Endothelial cell of umbilical vein (primary cell): ENCODE data around the gene CNOT9. TPM values are rescaled to one million over a fixed set of nuclear protein-coding genes. Genes with fewer than 3 reads are reported as not detected.
A peak's percentile ranks its signal among the peaks of the same experiment; 100 is the strongest.

Source experiments
- BruUV-seq: library from RNA; stranded (reverse); fragments of 400-500 nt; replicated peaks from 2 replicates; lab custom pipeline; 2021; lab: Mats Ljungman, UMichigan
- CTCF ChIA-PET: fragments of 300-600, 350-600 bp; sonication (Branson Sonifier 250); formaldehyde crosslinking; loops from one replicate; lab custom pipeline; 2021; ENCODE audit warnings: antibody characterized with exemption, inconsistent platforms; lab: Charles Lee
- POLR2A ChIA-PET: fragments of 300-600, 350-600 bp; sonication (Branson Sonifier 250); formaldehyde crosslinking; loops from one replicate; lab custom pipeline; 2021; ENCODE audit warnings: antibody characterized with exemption, inconsistent platforms; lab: Charles Lee
- DNase-seq: peaks from one replicate; pipeline ENCODE4 v3.0.0-alpha.2; 2011; ENCODE audit warnings: low read depth, low spot score
- FAIRE-seq: peaks from 2 replicates; lab custom pipeline; 2011; peaks lifted over from hg19 to GRCh38; lab: Jason Lieb, UNC
- H2AFZ ChIP-seq: 2 replicates; pipeline ENCODE4 v1.6.0; 2012; ENCODE audit warnings: low read depth, low read length, control low read depth, inconsistent platforms
- H3K27ac ChIP-seq: 2 replicates; pipeline ENCODE4 v1.5.1; 2011; ENCODE audit warnings: low read depth, mild to moderate bottlenecking, control low read depth, low read length, moderate library complexity; ENCODE audit not compliant: insufficient read depth
- H3K27me3 ChIP-seq, 2 experiments: 2 replicates each; pipeline versions ENCODE4 v1.6.0 to v1.6.1; 2011; ENCODE audit warnings: low read length in 2 of 2, mixed read lengths in 1 of 2; ENCODE audit not compliant: control insufficient read depth in 2 of 2, insufficient read depth in 2 of 2
- H3K36me3 ChIP-seq, 2 experiments: 2 replicates in 1 of 2; 3 replicates in 1 of 2; pipeline ENCODE4 v1.5.1; 2011; ENCODE audit warnings: low read length in 2 of 2, mild to moderate bottlenecking in 1 of 2, moderate library complexity in 1 of 2; ENCODE audit not compliant: control insufficient read depth in 2 of 2, insufficient read depth in 2 of 2; ENCODE audit errors: extremely low read depth in 1 of 2
- H3K4me1 ChIP-seq: 3 replicates; pipeline ENCODE4 v1.5.1; 2011; ENCODE audit warnings: mild to moderate bottlenecking, low read length; ENCODE audit not compliant: control insufficient read depth, insufficient read depth; ENCODE audit errors: extremely low read depth
- H3K4me2 ChIP-seq: 2 replicates; pipeline ENCODE4 v1.6.1; 2011; ENCODE audit warnings: low read length, control low read depth, mixed read lengths; ENCODE audit not compliant: insufficient read depth
- H3K4me3 ChIP-seq, 3 experiments: fragments of 200-600 bp in 1 of 3; sonication (generic), shearing (Covaris generic) in 1 of 3; replicated peaks in 1 of 3; 2 replicates each; pipeline ENCODE4 v1.5.1; 2011 to 2016; ENCODE audit warnings: control low read depth in 3 of 3, low read length in 3 of 3, mild to moderate bottlenecking in 2 of 3, inconsistent platforms in 1 of 3, low read depth in 1 of 3, moderate library complexity in 1 of 3; ENCODE audit not compliant: insufficient read depth in 1 of 3
- H3K79me2 ChIP-seq: 2 replicates; pipeline ENCODE4 v1.6.0; 2012; ENCODE audit warnings: low read length, inconsistent platforms; ENCODE audit not compliant: control insufficient read depth, insufficient read depth
- H3K9ac ChIP-seq: replicated peaks from 2 replicates; pipeline ENCODE3; 2011; ENCODE audit warnings: low read length, control low read depth; ENCODE audit not compliant: insufficient read depth; ENCODE audit errors: extremely low read depth
- H3K9me1 ChIP-seq: replicated peaks from 3 replicates; pipeline ENCODE4 v1.6.0; 2011; ENCODE audit warnings: mild to moderate bottlenecking, low read length; ENCODE audit not compliant: control insufficient read depth, insufficient read depth; ENCODE audit errors: extremely low read depth
- H3K9me3 ChIP-seq: replicated peaks from 2 replicates; pipeline ENCODE4 v1.5.1; 2012; ENCODE audit warnings: low read length, inconsistent platforms; ENCODE audit not compliant: control insufficient read depth, insufficient read depth
- H4K20me1 ChIP-seq: replicated peaks from 2 replicates; pipeline ENCODE3; 2011; ENCODE audit warnings: mild to moderate bottlenecking, low read length; ENCODE audit not compliant: control insufficient read depth, insufficient read depth; ENCODE audit errors: extremely low read depth
- EZH2 ChIP-seq: IDR thresholded peaks from 2 replicates; pipeline ENCODE4 v1.6.1; 2012; ENCODE audit warnings: borderline replicate concordance, low read depth, mild to moderate bottlenecking, moderate library complexity, low read length, inconsistent platforms; ENCODE audit not compliant: severe bottlenecking
- FOS ChIP-seq: IDR thresholded peaks from 2 replicates; pipeline ENCODE4 v1.6.1; 2011; ENCODE audit warnings: mild to moderate bottlenecking, low read length, moderate library complexity, borderline replicate concordance; ENCODE audit not compliant: insufficient read depth
- GATA2 ChIP-seq: IDR thresholded peaks from 2 replicates; pipeline ENCODE4 v1.7.0; 2011; ENCODE audit warnings: low read depth, mild to moderate bottlenecking, moderate library complexity, mixed read lengths, low read length; ENCODE audit not compliant: insufficient read length, insufficient read depth
- JUN ChIP-seq: IDR thresholded peaks from 2 replicates; pipeline ENCODE4 v1.6.1; 2011; ENCODE audit warnings: borderline replicate concordance, low read depth; ENCODE audit not compliant: insufficient read length, insufficient read depth
- MYC ChIP-seq: IDR thresholded peaks from one replicate; pipeline ENCODE4 v1.6.1; 2011; ENCODE audit warnings: mild to moderate bottlenecking, low read depth, low read length
- POLR2A ChIP-seq: IDR thresholded peaks from 2 replicates; pipeline ENCODE4 v1.6.1; 2012; ENCODE audit warnings: low read depth, mild to moderate bottlenecking, control low read depth, low read length
- POLR2AphosphoS5 ChIP-seq: IDR thresholded peaks from 2 replicates; pipeline ENCODE4 v1.6.1; 2012; ENCODE audit warnings: low read depth, mild to moderate bottlenecking, control low read depth, low read length, moderate library complexity; ENCODE audit not compliant: insufficient read depth
- dilution Hi-C: fragments of 300-500 bp; cut with MboI; formaldehyde crosslinking; loops from one replicate; pipeline ENCODE4 v1.15.0; 2019; ENCODE audit warnings: low sequenced_read_pairs; ENCODE audit not compliant: extremely low pct_ligation_motif_present
- intact Hi-C: fragments of 100-400 bp; cut with micrococcal nuclease; formaldehyde crosslinking; loops from one replicate; pipeline ENCODE4 v1.10.0; 2022
- polyA plus RNA-seq, 4 experiments: library from polyadenylated mRNA; depleted of rRNA in 3 of 4; stranded (reverse) in 3 of 4; unstranded in 1 of 4; fragments of >200 nt; gene quantifications; 2 replicates each; pipeline versions ENCODE4 v1.2.1 to v1.2.3, GENCODE V29; 2011 to 2012; ENCODE audit warnings: missing spikeins in 1 of 4
- total RNA-seq: library from RNA; stranded (reverse); gene quantifications from 2 replicates; pipeline ENCODE4 v1.2.3, GENCODE V29; 2021

CNOT9 gene
- total and polyA plus RNA-seq, 2 donors (not counting 3 experiments of a cell fraction or from before 2014, with no cell fraction given), result 53.2 to 68.9 TPM

DNA sequence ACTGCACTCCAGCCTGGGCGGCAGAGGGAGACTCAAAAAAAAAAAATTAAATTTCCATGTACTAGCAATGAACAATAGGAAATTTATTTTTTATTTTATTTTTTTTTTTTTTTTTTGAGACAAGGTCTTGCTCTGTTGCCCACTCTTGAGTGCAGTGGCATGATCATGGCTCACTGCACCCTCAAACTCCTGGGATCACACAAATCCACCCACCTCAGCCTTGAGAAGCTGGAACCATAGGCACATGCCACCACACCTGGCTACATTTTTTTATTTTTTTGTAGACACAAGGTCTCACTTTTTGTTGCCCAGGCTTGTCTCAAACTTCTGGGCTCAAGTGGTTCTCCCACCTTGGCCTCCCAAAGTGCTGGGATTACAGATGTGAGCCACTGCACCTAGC lies 16.9 kb downstream of the CNOT9 start:
- dilution Hi-C loops, result no loop called here

DNA sequence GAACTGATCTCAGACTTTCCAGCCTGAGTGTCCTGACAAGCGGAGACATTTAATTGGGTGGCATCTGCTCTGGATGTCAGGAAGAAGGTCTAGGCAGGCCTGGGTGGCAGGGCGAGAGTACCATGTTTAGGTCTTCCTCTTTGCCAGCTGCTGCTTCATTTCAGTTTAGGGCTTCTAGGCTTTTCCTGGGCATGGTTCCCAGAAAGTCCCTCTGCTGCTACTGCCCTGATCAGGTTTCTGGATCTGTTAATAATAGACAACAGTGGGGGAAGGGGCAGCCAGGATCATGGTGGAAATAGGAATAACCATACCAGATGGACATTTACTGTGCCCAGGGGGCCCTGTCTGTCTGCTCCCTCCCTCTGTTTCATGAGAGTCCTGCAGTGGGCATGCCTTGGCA lies 36.8 kb downstream of the CNOT9 start:
- no peaks in the 10 kb centered on the region for H3K27me3 ChIP-seq
- no peak overlapping the region for H3K9ac ChIP-seq
- BruUV-seq, result no TSS peak
- FAIRE-seq, result no peak
- no peak overlapping the region for H3K4me2 ChIP-seq
- no peak overlapping the region for H3K27ac ChIP-seq
- ChIA-PET POLR2A (no interaction called here), CTCF (no interaction called here)
- no peaks in the 10 kb centered on the region for H3K9me3 ChIP-seq
- dilution Hi-C loops (no loop called here), intact Hi-C loops (no loop called here)
- H3K79me2 ChIP-seq, result no peaks in the 10 kb centered on the region
- no peak overlapping the region for H2AFZ ChIP-seq
- no peaks in the 10 kb centered on the region for H3K36me3 ChIP-seq
- TF ChIP-seq POLR2A (no peak), MYC (no peak), JUN (no peak), GATA2 (no peak), POLR2AphosphoS5 (no peak), EZH2 (no peak), FOS (no peak)
- no peak overlapping the region for H3K4me3 ChIP-seq
- DNase-seq, result peak; percentile 26
- no peaks in the 10 kb centered on the region for H3K9me1 ChIP-seq
- H4K20me1 ChIP-seq, result no peaks in the 10 kb centered on the region
- peaks cover 10% of the 10 kb centered on the region for H3K4me1 ChIP-seq

More for the DNA sequence above, 16.9 kb downstream of the CNOT9 start:
- intact Hi-C loops, result no loop called here
- CTCF ChIA-PET, result interaction anchor here (1.0 to 3.7 kb wide), 2 partner anchors 22 to 63 kb away, joined by 3 to 14 read pairs; partner anchors contain the start of gene PLCD4
- no peak overlapping the region for H3K4me2 ChIP-seq
- POLR2A ChIA-PET, result no interaction called here
- H3K9me1 ChIP-seq, result no peaks in the 10 kb centered on the region
- peaks cover under 1% of the 10 kb centered on the region for H3K79me2 ChIP-seq
- no peak overlapping the region for H3K27ac ChIP-seq
- TF ChIP-seq GATA2 (no peak), POLR2AphosphoS5 (no peak)
- H2AFZ ChIP-seq, result no peak overlapping the region
- H3K36me3 ChIP-seq, result peaks cover 19 to 24% of the 10 kb centered on the region in 2 experiments
- no peaks in the 10 kb centered on the region for H3K9me3 ChIP-seq
- no TSS peak for BruUV-seq
- no peak overlapping the region for H3K4me3 ChIP-seq
- no peak for DNase-seq
- no peaks in the 10 kb centered on the region for H3K27me3 ChIP-seq
- peaks cover 5% of the 10 kb centered on the region for H3K4me1 ChIP-seq
- no peak for FAIRE-seq
- H4K20me1 ChIP-seq, result no peaks in the 10 kb centered on the region
- no peak overlapping the region for H3K9ac ChIP-seq
